ENCODE measurements around the gene BDKRB1.

BDKRB1 gene

GRCh38 chr14:96256407-96256806 lies 397 bp downstream of the BDKRB1 start:
- Histone ChIP-seq H3K27me3 (ENCODE audit: insufficient read depth, low read length) (no peaks in the 10 kb centered on the region), H3K9me3 (ENCODE audit: low read length) (no peaks in the 10 kb centered on the region), H3K36me3 (ENCODE audit: insufficient read depth, low read length) (no peaks in the 10 kb centered on the region), H2AFZ (ENCODE audit: low read depth, low read length) (no peak overlapping the region), H3K4me3 (ENCODE audit: low read length) (no peak overlapping the region), H3K4me1 (ENCODE audit: insufficient read depth, low read length) (no peaks in the 10 kb centered on the region)

- Histone ChIP-seq H3K27me3 (ENCODE audit: insufficient read depth, low read length) (no peaks in the 10 kb centered on the region), H3K36me3 (ENCODE audit: insufficient read depth, low read length) (no peaks in the 10 kb centered on the region), H3K9me3 (ENCODE audit: low read length) (no peaks in the 10 kb centered on the region), H2AFZ (ENCODE audit: low read depth, low read length) (no peak overlapping the region), H3K4me1 (ENCODE audit: insufficient read depth, low read length) (no peaks in the 10 kb centered on the region), H3K4me3 (ENCODE audit: low read length) (no peak overlapping the region)
Measured at GRCh38 chr14:96257056-96257455, 1.0 kb downstream of the BDKRB1 start.

- no peak overlapping the region for H3K4me3 ChIP-seq (ENCODE audit: low read length)
- H3K9me3 ChIP-seq (ENCODE audit: low read length): no peaks in the 10 kb centered on the region
- no peak overlapping the region for H2AFZ ChIP-seq (ENCODE audit: low read depth, low read length)
- no peaks in the 10 kb centered on the region for H3K4me1 ChIP-seq (ENCODE audit: insufficient read depth, low read length)
- H3K36me3 ChIP-seq (ENCODE audit: insufficient read depth, low read length): no peaks in the 10 kb centered on the region
- H3K27me3 ChIP-seq (ENCODE audit: insufficient read depth, low read length): no peaks in the 10 kb centered on the region
Measured at GRCh38 chr14:96257900-96258299, 1.9 kb downstream of the BDKRB1 start.

- Histone ChIP-seq H3K9me3 (ENCODE audit: low read length) (no peaks in the 10 kb centered on the region), H3K4me3 (ENCODE audit: low read length) (no peak overlapping the region), H3K4me1 (ENCODE audit: insufficient read depth, low read length) (no peaks in the 10 kb centered on the region), H2AFZ (ENCODE audit: low read depth, low read length) (no peak overlapping the region), H3K27me3 (ENCODE audit: insufficient read depth, low read length) (no peaks in the 10 kb centered on the region), H3K36me3 (ENCODE audit: insufficient read depth, low read length) (no peaks in the 10 kb centered on the region)
Measured at GRCh38 chr14:96260341-96260821, 4.4 kb downstream of the BDKRB1 start.

- Histone ChIP-seq H3K9me3 (ENCODE audit: low read length) (no peaks in the 10 kb centered on the region), H3K4me3 (ENCODE audit: low read length) (no peak overlapping the region), H3K36me3 (ENCODE audit: insufficient read depth, low read length) (no peaks in the 10 kb centered on the region), H3K4me1 (ENCODE audit: insufficient read depth, low read length) (no peaks in the 10 kb centered on the region), H3K27me3 (ENCODE audit: insufficient read depth, low read length) (no peaks in the 10 kb centered on the region), H2AFZ (ENCODE audit: low read depth, low read length) (no peak overlapping the region)
Measured at GRCh38 chr14:96261053-96261452, 5.0 kb downstream of the BDKRB1 start.

GRCh38 chr14:96261772-96262655 lies 6.0 kb downstream of the BDKRB1 start:
- H3K4me3 ChIP-seq (ENCODE audit: low read length): no peak overlapping the region
- no peaks in the 10 kb centered on the region for H3K4me1 ChIP-seq (ENCODE audit: insufficient read depth, low read length)
- H2AFZ ChIP-seq (ENCODE audit: low read depth, low read length): no peak overlapping the region
- H3K9me3 ChIP-seq (ENCODE audit: low read length): no peaks in the 10 kb centered on the region
- no peaks in the 10 kb centered on the region for H3K36me3 ChIP-seq (ENCODE audit: insufficient read depth, low read length)
- H3K27me3 ChIP-seq (ENCODE audit: insufficient read depth, low read length): no peaks in the 10 kb centered on the region

GRCh38 chr14:96263347-96264199 lies 7.6 kb downstream of the BDKRB1 start:
- Histone ChIP-seq H3K4me1 (ENCODE audit: insufficient read depth, low read length) (no peaks in the 10 kb centered on the region), H2AFZ (ENCODE audit: low read depth, low read length) (no peak overlapping the region), H3K27me3 (ENCODE audit: insufficient read depth, low read length) (peaks cover 2% of the 10 kb centered on the region), H3K9me3 (ENCODE audit: low read length) (no peaks in the 10 kb centered on the region), H3K4me3 (ENCODE audit: low read length) (no peak overlapping the region), H3K36me3 (ENCODE audit: insufficient read depth, low read length) (no peaks in the 10 kb centered on the region)

GRCh38 chr14:96264200-96264553 lies 8.2 kb downstream of the BDKRB1 start:
- H3K4me3 ChIP-seq (ENCODE audit: low read length): no peak overlapping the region
- no peaks in the 10 kb centered on the region for H3K36me3 ChIP-seq (ENCODE audit: insufficient read depth, low read length)
- H3K27me3 ChIP-seq (ENCODE audit: insufficient read depth, low read length): peaks cover 3% of the 10 kb centered on the region
- H3K9me3 ChIP-seq (ENCODE audit: low read length): no peaks in the 10 kb centered on the region
- no peaks in the 10 kb centered on the region for H3K4me1 ChIP-seq (ENCODE audit: insufficient read depth, low read length)
- H2AFZ ChIP-seq (ENCODE audit: low read depth, low read length): no peak overlapping the region

GRCh38 chr14:96264853-96265252 lies 8.8 kb downstream of the BDKRB1 start:
- no peaks in the 10 kb centered on the region for H3K9me3 ChIP-seq (ENCODE audit: low read length)
- no peak overlapping the region for H3K4me3 ChIP-seq (ENCODE audit: low read length)
- no peak overlapping the region for H2AFZ ChIP-seq (ENCODE audit: low read depth, low read length)
- no peaks in the 10 kb centered on the region for H3K36me3 ChIP-seq (ENCODE audit: insufficient read depth, low read length)
- no peaks in the 10 kb centered on the region for H3K4me1 ChIP-seq (ENCODE audit: insufficient read depth, low read length)
- H3K27me3 ChIP-seq (ENCODE audit: insufficient read depth, low read length): peaks cover 3% of the 10 kb centered on the region

- no peaks in the 10 kb centered on the region for H3K9me3 ChIP-seq (ENCODE audit: low read length)
- no peaks in the 10 kb centered on the region for H3K36me3 ChIP-seq (ENCODE audit: insufficient read depth, low read length)
- no peak overlapping the region for H3K4me3 ChIP-seq (ENCODE audit: low read length)
- H3K4me1 ChIP-seq (ENCODE audit: insufficient read depth, low read length): no peaks in the 10 kb centered on the region
- peaks cover 3% of the 10 kb centered on the region for H3K27me3 ChIP-seq (ENCODE audit: insufficient read depth, low read length)
- no peak overlapping the region for H2AFZ ChIP-seq (ENCODE audit: low read depth, low read length)
Measured at GRCh38 chr14:96265383-96266095, 9.5 kb downstream of the BDKRB1 start.

- Histone ChIP-seq H3K36me3 (ENCODE audit: insufficient read depth, low read length) (no peaks in the 10 kb centered on the region), H3K4me3 (ENCODE audit: low read length) (no peak overlapping the region), H3K4me1 (ENCODE audit: insufficient read depth, low read length) (no peaks in the 10 kb centered on the region)
Measured at GRCh38 chr14:96267336-96267735, 11.3 kb downstream of the BDKRB1 start.

GRCh38 chr14:96267916-96268315 lies 11.9 kb downstream of the BDKRB1 start:
- H2AFZ ChIP-seq (ENCODE audit: low read depth, low read length): no peak overlapping the region
- H3K9me3 ChIP-seq (ENCODE audit: low read length): no peaks in the 10 kb centered on the region
- H3K36me3 ChIP-seq (ENCODE audit: insufficient read depth, low read length): no peaks in the 10 kb centered on the region
- H3K4me1 ChIP-seq (ENCODE audit: insufficient read depth, low read length): no peaks in the 10 kb centered on the region
- H3K27me3 ChIP-seq (ENCODE audit: insufficient read depth, low read length): peaks cover 3% of the 10 kb centered on the region
- no peak overlapping the region for H3K4me3 ChIP-seq (ENCODE audit: low read length)

More at GRCh38 chr14:96267336-96267735, 11.3 kb downstream of the BDKRB1 start:
- Histone ChIP-seq H2AFZ (ENCODE audit: low read depth, low read length) (no peak overlapping the region), H3K27me3 (ENCODE audit: insufficient read depth, low read length) (peaks cover 3% of the 10 kb centered on the region), H3K9me3 (ENCODE audit: low read length) (no peaks in the 10 kb centered on the region)

Data from neuron (in vitro differentiated cells).